Gastrocnemius medialis (tissue), 4 donors: ENCODE results near the gene USP2.

Experiments used
- POLR2A ChIP-seq, 2 donors: fragments of 450-650 bp; IDR thresholded peaks; one replicate each; pipeline ENCODE4 v1.6.1; 2017; ENCODE audit warnings: antibody characterized with exemption in 2 of 2, mild to moderate bottlenecking in 2 of 2, moderate library complexity in 2 of 2
- TF ChIP-seq, protein P1 (sequence below), 5 experiments: fragments of 450-650 bp in 3 of 5; fragments of 200-600 bp in 2 of 5; sonication (generic) in 2 of 5; IDR thresholded peaks in 4 of 5; conservative IDR thresholded peaks in 1 of 5; 1 replicate in 4 of 5; 2 replicates in 1 of 5; pipeline ENCODE4 v1.5.1; 2016 to 2019; ENCODE audit warnings: antibody characterized with exemption in 5 of 5, mild to moderate bottlenecking in 3 of 5, moderate library complexity in 3 of 5

GRCh38 chr11:119369132-119369925 is 12.2 kb downstream of the USP2 start:
- peak in 1 of 2 donors; percentile 15 for TF ChIP-seq POLR2A (IDR thresholded peaks at IDR 0.05)
- TF ChIP-seq, protein P1, sequence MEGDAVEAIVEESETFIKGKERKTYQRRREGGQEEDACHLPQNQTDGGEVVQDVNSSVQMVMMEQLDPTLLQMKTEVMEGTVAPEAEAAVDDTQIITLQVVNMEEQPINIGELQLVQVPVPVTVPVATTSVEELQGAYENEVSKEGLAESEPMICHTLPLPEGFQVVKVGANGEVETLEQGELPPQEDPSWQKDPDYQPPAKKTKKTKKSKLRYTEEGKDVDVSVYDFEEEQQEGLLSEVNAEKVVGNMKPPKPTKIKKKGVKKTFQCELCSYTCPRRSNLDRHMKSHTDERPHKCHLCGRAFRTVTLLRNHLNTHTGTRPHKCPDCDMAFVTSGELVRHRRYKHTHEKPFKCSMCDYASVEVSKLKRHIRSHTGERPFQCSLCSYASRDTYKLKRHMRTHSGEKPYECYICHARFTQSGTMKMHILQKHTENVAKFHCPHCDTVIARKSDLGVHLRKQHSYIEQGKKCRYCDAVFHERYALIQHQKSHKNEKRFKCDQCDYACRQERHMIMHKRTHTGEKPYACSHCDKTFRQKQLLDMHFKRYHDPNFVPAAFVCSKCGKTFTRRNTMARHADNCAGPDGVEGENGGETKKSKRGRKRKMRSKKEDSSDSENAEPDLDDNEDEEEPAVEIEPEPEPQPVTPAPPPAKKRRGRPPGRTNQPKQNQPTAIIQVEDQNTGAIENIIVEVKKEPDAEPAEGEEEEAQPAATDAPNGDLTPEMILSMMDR (IDR thresholded peaks at IDR 0.05 in 4 of 5, conservative IDR thresholded peaks at IDR 0.05 in 1 of 5), result no peak
